GM19240 (cell line): ENCODE data around the gene PCLO.
"Not testable (repeated sequence)": the region's sequence is repeated elsewhere in the genome, so short reads cannot be mapped to it uniquely, and the experiment has no call there.

Source experiments
- DNase-seq: peaks from one replicate; pipeline ENCODE4 v3.0.0; 2011; ENCODE audit warnings: low spot score; ENCODE audit not compliant: insufficient read length

The PCLO gene

GRCh38 chr7:83130623-83131545, 31.8 kb downstream of the PCLO start:
- no peak for DNase-seq

DNA sequence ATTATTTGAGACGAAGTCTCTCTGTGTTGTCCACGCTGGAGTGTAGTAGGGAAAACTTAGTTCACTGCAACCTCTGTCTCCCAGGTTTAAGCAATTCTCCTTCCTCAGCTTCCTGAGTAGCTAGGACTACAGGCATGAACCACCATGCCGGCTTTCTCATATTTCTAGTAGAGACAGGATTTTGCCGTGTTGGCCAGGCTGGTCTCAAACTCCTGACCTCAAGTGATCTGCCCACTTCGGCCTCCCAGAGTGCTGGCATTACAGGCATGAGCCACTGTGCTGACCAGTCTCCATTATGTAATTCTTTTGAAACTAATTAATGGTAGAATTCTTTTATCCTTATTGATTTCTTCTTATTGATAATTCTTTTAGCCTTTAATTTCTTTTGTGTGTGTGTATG, 32.5 kb downstream of the PCLO start:
- no peak for DNase-seq

DNA sequence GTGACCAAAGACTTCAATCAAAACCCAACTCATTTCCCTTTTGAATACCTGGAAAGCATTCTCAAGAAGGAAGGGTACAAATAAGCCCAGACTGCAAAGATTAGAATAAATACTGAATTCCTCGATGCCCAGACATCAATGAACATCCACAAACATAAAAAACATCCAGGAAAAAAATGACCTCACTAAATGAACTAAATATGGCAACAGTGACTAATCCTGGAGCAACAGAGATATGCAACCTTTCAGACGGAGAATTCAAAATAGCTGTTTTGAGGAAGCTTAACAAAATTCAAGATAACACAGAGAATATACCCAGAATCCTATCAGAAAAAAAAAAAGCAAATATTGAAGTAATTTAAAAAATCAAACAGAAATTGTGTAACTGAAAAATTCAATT, 43.2 kb downstream of the PCLO start:
- no peak for DNase-seq

DNA sequence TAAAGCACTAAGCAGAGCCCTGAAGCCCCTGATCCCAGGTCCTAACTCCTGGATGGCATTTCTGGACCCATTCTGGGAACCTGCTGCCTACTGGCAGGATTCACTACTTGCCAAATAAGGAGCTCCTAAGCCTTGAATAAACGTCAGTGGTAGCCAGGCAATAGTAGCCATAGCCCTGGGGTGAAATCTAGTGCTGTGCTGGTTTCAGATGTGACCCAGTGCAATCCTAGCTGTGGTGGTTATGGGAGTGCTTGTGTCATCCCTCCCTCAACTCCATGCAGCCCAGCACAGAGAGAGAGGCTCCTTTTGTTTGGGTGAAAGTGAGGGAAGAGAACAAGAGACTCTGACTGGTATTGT, 43.7 kb downstream of the PCLO start:
- DNase-seq, result no peak

DNA sequence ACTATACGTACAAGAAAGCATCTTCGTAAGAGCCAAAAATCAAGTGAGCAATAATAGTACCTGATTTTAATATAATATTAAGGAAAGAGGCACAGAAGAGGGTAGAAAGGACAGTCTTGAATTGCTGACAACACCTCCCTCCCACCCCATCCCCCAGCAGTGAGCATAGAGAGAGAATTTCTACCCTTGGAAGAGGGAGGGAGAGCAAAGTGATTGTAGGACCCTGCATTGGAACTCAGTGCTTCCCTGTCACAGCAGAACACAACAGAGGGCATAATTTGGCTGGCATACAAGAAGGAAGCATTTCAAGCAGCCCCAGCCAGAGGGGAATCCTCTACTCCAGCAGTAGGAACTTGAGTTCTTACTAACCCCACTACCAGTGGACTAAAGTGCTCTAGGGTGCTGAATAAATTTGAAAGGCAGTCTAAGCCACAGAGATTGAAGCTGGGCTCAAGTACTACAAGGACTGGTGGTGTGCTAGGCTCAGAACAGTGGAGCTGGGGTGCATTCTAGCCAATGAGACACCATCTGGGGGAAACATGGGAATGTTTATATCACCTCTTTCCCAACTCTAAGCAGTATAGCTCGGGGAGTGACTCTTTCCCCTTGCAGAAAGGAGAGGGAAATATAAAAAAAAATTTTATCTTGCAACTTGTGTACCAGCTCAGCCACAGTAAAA, 44.2 kb downstream of the PCLO start:
- DNase-seq, result no peak

DNA sequence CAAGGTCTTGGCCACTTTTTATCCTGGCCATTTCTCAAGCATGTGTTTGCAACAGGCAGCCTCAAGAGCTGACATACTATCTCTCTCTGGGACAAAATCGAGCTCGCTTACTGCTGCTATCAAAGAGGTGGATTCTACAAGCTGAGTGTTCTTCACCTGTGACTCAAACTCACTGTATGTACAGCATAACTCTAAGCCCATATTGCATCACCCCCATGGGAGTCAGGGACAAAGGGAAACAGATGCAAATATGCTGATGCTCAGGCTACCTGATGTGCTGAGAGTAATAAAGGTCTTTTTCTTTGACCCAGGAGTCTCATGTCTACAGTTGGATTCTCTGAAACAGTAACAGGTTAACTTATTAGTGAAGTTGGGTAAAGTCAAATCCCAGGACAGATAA, 45.2 kb downstream of the PCLO start:
- DNase-seq, result no peak

- no peak for DNase-seq
Measured at GRCh38 chr7:83111391-83111790, 51.3 kb downstream of the PCLO start.

GRCh38 chr7:83109352-83109751, 53.3 kb downstream of the PCLO start:
- DNase-seq, result no peak

DNA sequence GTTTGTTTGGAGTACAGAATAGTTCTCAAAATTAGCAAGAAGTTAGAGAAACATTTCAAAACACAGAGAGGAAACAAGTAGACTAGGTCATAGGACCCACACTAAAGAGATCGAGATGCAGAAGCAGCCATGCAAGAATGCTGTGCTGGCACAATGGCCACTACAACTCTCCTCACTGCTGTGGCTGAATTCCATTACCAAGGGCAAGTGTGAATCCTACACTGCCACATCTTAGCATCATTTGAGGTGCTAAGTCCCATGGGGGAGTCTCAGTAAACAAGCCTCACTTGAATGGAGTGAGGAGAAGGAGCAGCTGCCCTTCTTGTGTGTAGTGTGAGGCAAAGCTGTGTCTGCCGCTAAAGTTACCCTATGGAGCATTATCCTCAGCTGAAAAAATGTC, 56.7 kb downstream of the PCLO start:
- no peak for DNase-seq

- DNase-seq, result no peak
Measured at GRCh38 chr7:83105063-83105462, 57.6 kb downstream of the PCLO start.

DNA sequence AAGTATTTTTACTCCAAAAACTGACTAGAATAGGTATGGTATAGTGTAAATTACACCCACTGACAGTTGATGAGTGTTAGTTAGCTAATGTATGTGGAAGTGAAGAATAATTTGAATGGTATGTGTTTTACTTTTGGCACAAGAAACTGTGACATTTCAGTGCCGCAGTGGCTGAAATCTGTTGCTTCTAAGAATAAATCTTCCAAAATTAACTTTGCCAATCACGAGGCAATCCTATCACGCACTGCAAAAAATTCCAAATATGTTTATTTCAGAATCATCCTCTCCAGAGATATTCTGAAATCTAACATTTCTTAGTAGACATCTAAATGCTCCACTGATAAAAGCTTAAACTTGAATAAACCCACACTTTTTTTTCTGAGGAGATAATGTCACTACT, 61.2 kb downstream of the PCLO start:
- DNase-seq, result no peak

DNA sequence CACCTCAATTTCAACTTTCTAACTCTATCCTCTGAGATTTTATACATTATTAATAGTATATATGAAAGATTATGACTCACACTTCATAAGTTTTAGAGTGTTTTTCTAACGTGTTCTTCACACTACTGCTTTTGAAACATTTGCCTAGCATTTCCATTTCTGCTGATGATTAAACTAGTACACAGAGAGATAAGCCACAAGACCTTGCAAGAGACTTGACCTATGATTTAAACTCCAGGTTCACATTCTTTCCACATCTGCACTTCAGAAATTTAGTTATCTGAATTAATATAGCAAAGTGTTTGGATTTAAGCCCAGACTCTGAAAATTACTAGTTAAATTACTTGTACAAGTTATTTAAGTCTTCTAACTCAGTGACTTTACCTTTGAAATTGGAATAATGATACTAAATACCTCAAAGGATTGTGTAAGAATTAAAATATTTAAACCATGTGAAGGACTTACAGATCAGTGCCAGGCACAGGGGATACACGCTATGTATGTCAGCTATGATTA, 66.6 kb downstream of the PCLO start:
- no peak for DNase-seq

- no peak for DNase-seq
Measured at GRCh38 chr7:83085299-83085698, 77.4 kb downstream of the PCLO start.

DNA sequence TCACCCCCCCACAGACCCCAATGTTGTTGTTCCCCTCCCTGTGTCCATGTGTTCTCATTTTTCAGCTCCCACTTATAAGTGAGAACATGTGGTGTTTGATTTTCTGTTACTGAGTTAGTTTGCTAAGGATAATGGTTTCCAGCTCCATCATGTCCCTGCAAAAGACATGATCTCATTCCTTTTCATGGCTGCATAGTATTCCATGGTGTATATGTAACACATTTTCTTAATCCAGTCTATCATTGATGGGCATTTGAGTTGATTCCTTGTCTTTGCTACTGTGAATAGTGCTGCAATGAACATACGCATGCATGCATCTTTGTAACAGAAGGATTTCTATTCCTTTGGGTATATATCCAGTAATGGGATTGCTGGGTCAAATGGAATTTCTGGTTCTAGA, 82.8 kb downstream of the PCLO start:
- not testable (repeated sequence) for DNase-seq

- DNase-seq, result no peak
Measured at GRCh38 chr7:83077328-83077727, 85.4 kb downstream of the PCLO start.

GRCh38 chr7:83072576-83073517, 89.8 kb downstream of the PCLO start:
- no peak for DNase-seq

DNA sequence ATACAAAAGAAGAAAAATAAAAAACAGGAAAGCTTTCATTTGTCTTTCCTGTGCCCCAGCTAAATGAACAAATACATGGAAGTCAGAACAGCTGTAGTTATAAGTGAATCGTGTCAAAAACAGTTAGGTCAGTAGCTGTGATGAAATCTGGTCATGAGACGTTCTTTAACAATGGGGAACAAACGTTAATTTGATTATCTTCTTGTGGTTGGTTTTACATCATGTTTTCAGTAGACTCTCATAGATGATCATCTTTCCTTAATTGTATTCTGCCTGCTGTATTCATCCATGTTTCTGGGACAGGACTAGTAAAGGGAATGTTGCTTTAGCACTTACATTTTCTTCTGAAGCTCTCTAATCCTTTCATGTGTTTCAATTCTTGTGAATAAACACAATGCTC, 97.0 kb downstream of the PCLO start:
- DNase-seq, result no peak

- DNase-seq, result no peak
Measured at GRCh38 chr7:83060218-83060617, 102.5 kb downstream of the PCLO start.

DNA sequence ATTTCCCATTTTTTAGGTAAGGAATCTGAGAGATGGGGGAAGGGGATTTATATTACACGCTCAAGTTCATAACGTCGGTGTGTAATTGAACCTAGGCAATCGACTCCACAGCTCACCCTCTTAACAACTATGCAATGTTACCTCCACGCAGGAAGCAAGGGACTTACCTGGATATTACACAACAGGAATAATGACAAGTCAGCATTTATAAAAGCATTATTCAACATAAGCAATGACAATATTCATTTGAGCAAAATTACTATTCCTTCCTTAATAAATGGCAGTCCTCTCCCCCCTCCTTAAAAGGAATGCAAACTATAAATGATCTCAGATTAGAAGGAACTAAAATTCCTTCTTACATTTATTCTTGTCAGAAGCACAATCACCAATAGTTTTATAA, 104.0 kb downstream of the PCLO start:
- DNase-seq, result no peak

GRCh38 chr7:83055197-83055596, 107.5 kb downstream of the PCLO start:
- no peak for DNase-seq

GRCh38 chr7:83054472-83054871, 108.2 kb downstream of the PCLO start:
- DNase-seq, result no peak

DNA sequence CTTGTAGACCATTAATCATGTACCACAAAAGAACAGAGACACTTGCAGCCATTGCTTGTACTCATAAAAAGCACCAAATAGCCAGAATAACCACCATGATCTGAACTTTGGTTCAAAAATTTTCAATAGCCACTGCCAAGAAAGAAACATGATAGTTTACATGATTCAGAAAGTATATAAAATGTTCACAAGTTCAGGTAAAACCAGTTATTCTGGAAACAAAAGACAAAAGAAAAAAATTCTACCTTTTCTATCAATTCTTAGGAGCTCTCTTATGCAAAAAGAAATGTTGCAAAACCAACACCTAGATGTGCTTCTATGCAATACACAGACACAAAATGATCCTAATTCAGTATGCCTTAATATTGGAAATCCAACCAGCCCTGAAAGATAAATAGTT, 108.7 kb downstream of the PCLO start:
- no peak for DNase-seq
